Measurements from ENCODE around the gene SNX8. TPM values are rescaled to one million over a fixed set of nuclear protein-coding genes. Genes with fewer than 3 reads are reported as not detected.
A peak's percentile ranks its signal among the peaks of the same experiment; 100 is the strongest.

SNX8 gene
- 10 to 100 TPM; 10.7 to 29.2 TPM for total RNA-seq

- Histone ChIP-seq H3K36me3 (no peaks in the 10 kb centered on the region), H3K27me3 (replicated peaks; ENCODE audit: insufficient read depth) (no peaks in the 10 kb centered on the region), H3K9me3 (no peaks in the 10 kb centered on the region), H3K27ac (peak within 1 kb of the TSS; percentile 73 to 75), H3K4me3 (peak within 1 kb of the TSS; percentile 91 to 95), H3K4me1 (replicated peaks) (no peaks in the 10 kb centered on the region)
- DNase-seq (ENCODE audit: low spot score) = peak; percentile 90
- 2% methylated on average over 45 of the region's 78 CpGs for WGBS
- intact Hi-C loops (cut with DNase I) = no loop called here
- TF ChIP-seq CTCF (IDR thresholded peaks at IDR 0.05) = peak in 1 of 4 experiments; percentile 34
- TF ChIP-seq POLR2A (IDR thresholded peaks at IDR 0.05) = peak; percentile 51
- TF ChIP-seq POLR2AphosphoS5 (IDR thresholded peaks at IDR 0.05) = peak; percentile 59
Measured at GRCh38 chr7:2314209-2314955, at the start of gene SNX8. SNX8 (minus strand) TSS chr7:2314441; CDS start chr7:2314421, 20 bp downstream.

- Histone ChIP-seq H3K4me3 (no peak overlapping the region), H3K4me1 (replicated peaks) (no peaks in the 10 kb centered on the region), H3K9me3 (no peaks in the 10 kb centered on the region), H3K27ac (no peak overlapping the region), H3K36me3 (peaks cover 21 to 48% of the 10 kb centered on the region in 2 donors), H3K27me3 (replicated peaks; ENCODE audit: insufficient read depth) (no peaks in the 10 kb centered on the region)
- no peak for TF ChIP-seq POLR2A (IDR thresholded peaks at IDR 0.05)
- TF ChIP-seq CTCF (IDR thresholded peaks at IDR 0.05) = no peak
- no peak for TF ChIP-seq POLR2AphosphoS5 (IDR thresholded peaks at IDR 0.05)
- DNase-seq (ENCODE audit: low spot score) = no peak
- intact Hi-C loops (cut with DNase I) = no loop called here
- 93% methylated on average over 27 of the region's 27 CpGs for WGBS
Measured at GRCh38 chr7:2362385-2363088, 48.3 kb upstream of the SNX8 start.

GRCh38 chr7:2360796-2361195 is 46.6 kb upstream of the SNX8 start:
- intact Hi-C loops (cut with DNase I) = no loop called here
- H3K27ac ChIP-seq = no peak overlapping the region
- no peak for TF ChIP-seq CTCF (IDR thresholded peaks at IDR 0.05)
- TF ChIP-seq POLR2AphosphoS5 (IDR thresholded peaks at IDR 0.05) = no peak
- no peak for TF ChIP-seq POLR2A (IDR thresholded peaks at IDR 0.05)
- WGBS = 45% methylated on average over 6 of the region's 6 CpGs
- no peak for DNase-seq (ENCODE audit: low spot score)
- no peaks in the 10 kb centered on the region for H3K9me3 ChIP-seq
- H3K4me3 ChIP-seq = no peak overlapping the region
- H3K27me3 ChIP-seq (replicated peaks; ENCODE audit: insufficient read depth) = no peaks in the 10 kb centered on the region
- H3K36me3 ChIP-seq = peaks cover 16 to 34% of the 10 kb centered on the region in 2 donors
- H3K4me1 ChIP-seq (replicated peaks) = no peaks in the 10 kb centered on the region

- Histone ChIP-seq H3K4me3 (no peak overlapping the region), H3K4me1 (replicated peaks) (no peaks in the 10 kb centered on the region), H3K27ac (no peak overlapping the region), H3K36me3 (peaks cover 16 to 26% of the 10 kb centered on the region in 2 donors), H3K9me3 (no peaks in the 10 kb centered on the region), H3K27me3 (replicated peaks; ENCODE audit: insufficient read depth) (no peaks in the 10 kb centered on the region)
- TF ChIP-seq POLR2AphosphoS5 (IDR thresholded peaks at IDR 0.05) = no peak
- TF ChIP-seq CTCF (IDR thresholded peaks at IDR 0.05) = no peak
- no peak for TF ChIP-seq POLR2A (IDR thresholded peaks at IDR 0.05)
- DNase-seq (ENCODE audit: low spot score) = no peak
- intact Hi-C loops (cut with DNase I) = loop anchor here (10.0 kb wide), 1 partner anchor 785 kb away; the partner anchor contains the start of gene PSMG3
- WGBS = 87% methylated on average over 11 of the region's 11 CpGs
Measured at GRCh38 chr7:2359610-2360009, 45.4 kb upstream of the SNX8 start.

All from prostate gland (tissue), 2 donors.